Neural progenitor cell (in vitro differentiated cells): ENCODE measurements around the gene MBD1.

Experiments used
- CTCF ChIP-seq: fragments of 200-600 bp; sonication (generic); IDR thresholded peaks from 2 replicates; pipeline ENCODE4 v1.5.1; 2017; ENCODE audit warnings: antibody characterized with exemption, mild to moderate bottlenecking
- EZH2phosphoT487 ChIP-seq: fragments of 200-600 bp; sonication (generic); IDR thresholded peaks from 2 replicates; pipeline ENCODE4 v1.6.1; 2017; ENCODE audit warnings: antibody characterized with exemption

DNA sequence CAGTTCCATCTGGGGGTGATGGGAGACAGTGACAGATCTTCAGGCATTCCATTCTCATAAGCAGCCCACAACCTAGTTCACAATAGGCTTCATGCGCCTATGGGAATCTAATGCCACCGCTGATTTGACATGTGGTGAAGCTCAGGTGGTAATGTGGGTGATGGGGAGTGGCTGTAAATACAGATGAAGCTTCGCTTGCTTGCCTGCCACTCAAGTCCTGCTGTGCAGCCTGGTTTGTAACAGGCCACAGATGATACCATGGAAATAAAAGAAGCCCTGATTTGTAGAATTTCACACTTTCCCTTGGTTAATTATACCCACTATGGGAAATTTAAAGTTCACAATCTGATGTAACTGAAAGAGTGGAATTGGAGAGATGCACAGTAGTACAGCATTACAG lies 46.7 kb upstream of the MBD1 start:
- no peak for TF ChIP-seq CTCF
- TF ChIP-seq EZH2phosphoT487 = no peak
